Activated CD4-positive, alpha-beta T cell treated with anti-CD3 and anti-CD28 coated beads, Interleukin-2, amount 50 U/mL, for 16 hours (primary cell): ENCODE data around the gene LRP11.
"Not testable (repeated sequence)": the region's sequence is repeated elsewhere in the genome, so short reads cannot be mapped to it uniquely, and the experiment has no call there.

Source experiments
- DNase-seq: peaks from one replicate; pipeline ENCODE4 v3.0.0-alpha.2; 2020

LRP11 gene

GRCh38 chr6:149846321-149846720, 17.8 kb downstream of the LRP11 start:
- DNase-seq: no peak

DNA sequence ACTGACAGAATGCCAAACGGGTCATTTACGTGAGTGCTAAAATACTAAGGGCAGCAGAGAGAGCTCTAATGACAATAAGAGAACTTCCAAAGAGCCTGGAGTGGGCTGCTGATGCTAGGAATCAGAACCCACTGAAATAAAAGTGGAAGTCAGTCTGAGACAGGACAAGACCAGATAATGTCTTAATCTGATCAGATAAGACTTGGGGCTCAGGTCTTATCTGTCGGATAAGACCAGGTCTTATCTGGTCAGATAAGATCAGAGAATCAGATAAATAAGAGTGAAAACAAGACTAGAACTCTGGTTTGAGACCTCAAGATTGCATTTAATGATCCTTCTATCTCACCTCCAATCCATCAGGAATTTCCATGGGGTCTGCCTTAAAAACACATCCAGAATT, 18.6 kb downstream of the LRP11 start:
- no peak for DNase-seq

DNA sequence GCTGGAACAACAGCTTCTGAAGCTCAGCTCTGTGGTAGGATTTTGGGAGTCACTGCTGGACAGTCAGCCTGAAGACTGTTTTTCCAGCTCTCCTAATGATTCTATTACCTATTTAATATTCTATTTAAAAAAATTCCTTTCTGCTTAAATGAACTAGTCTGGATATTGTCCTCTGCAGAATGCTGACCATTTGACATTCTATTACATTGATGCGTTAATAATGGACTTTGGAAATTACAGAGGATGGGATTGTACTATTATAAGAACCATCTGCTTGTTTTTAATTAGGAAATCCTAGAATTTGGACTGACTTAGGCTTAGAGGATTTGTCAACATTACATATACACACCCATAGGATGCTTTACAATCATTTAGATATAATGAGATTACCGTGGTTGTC, 19.7 kb downstream of the LRP11 start:
- no peak for DNase-seq

- DNase-seq: not testable (repeated sequence)
These were observed 20.1 kb downstream of the LRP11 start for GRCh38 chr6:149844036-149844435.

DNA sequence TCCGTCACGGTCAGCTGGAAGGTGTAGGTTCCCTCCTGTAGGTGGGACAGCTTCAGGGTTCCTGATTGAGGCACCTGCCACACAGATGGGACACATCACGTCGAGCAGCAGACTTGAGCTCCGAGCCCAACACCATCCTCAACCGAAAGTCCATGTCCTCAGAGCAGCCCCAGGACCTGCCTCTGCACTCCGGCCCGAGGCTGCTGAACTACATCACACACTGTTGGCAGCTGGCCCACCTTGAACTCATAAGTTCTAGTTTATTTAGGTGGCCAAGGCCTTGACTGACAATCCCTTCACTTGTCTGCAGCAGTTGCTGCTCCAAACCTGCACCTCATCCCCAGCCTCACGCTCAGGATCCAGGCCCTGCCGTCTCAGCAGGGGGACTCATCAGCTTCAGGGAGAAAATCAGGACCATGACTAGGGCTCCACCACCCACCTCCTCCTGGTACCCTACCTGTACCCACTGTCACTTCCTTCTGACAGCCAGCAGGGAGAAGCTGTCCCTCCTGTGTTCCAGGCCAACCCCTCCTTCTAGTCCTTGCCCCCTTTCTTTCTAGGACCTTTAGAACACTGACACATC, 21.0 kb downstream of the LRP11 start:
- no peak for DNase-seq

GRCh38 chr6:149842331-149842730, 21.8 kb downstream of the LRP11 start:
- DNase-seq: no peak

GRCh38 chr6:149840345-149841075, 23.6 kb downstream of the LRP11 start:
- DNase-seq: peak; percentile 51

DNA sequence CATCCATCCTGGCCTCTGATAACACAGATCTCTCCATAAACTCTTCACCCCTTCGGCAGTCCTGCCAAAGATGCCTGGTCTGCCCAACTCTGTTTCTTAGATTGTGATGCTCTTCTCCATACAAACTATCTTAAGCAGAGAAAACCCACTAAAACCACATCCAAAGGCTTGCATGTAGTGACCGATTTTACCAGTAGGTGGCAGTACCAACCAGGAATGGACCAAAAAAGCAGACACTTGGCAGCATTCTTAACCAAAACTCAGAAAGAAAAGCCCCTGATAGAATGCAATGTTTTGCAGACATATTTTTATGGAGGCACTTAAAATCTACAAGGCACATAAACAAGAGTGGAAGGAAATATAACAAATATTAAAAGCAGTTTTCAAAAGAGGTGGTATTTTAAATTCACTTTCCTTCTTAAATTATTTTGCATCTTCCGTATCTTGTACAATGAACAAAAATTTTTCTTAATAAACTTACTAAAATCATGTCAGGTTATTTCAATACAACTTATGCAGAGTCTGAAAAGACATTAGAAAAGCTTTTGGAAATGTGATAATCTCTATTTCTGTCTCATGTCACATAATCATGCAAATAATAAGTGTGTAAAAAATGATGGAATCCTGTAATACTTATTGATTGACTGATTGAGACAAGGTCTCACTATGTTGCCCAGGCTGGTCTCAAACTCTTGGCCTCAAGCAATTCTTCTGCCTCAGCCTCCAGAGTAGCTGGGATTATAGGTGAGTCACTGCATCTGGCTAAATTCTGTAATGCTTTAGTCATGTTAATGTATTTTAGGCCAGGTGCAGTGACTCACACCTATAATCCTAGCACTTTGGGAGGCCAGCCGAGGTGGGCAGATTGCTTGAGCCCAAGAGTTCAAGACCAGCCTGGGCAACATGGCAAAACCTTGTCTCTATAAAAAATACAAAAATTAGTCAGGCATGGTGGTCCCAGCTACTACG, 29.4 kb downstream of the LRP11 start:
- peak; percentile 62 for DNase-seq

- no peak for DNase-seq
These were observed 30.5 kb downstream of the LRP11 start for GRCh38 chr6:149833651-149834050.

- no peak for DNase-seq
These were observed 32.8 kb downstream of the LRP11 start for GRCh38 chr6:149831308-149831820.

DNA sequence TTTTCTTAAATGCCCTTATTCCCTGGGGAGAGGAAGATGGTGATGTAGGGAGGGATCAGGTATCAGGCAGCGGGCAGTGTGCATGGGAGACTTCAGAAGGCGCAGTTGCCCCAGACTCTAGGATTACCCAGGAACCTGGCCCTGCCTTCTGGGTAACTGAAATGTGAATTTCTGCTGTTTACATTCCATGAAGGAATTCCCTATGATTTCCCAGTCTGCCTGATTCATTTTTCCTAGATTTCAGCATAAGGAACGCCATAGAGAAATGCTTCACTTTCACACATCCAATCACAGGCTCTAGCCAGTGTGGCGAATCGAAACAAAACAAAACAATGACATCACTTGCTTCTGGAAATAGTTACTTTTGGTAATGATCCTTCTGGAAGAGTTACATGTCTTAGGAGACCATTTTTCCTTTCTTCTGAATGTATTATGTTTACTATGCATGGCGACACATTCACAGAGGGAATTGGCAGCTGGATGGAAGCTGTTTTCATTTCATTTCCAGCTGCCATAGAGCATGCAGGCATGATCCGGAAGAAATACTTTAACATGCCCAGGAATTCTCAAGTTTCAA, 33.3 kb downstream of the LRP11 start:
- DNase-seq: no peak

GRCh38 chr6:149825292-149825691, 38.9 kb downstream of the LRP11 start:
- no peak for DNase-seq

- no peak for DNase-seq
These were observed 41.1 kb downstream of the LRP11 start for GRCh38 chr6:149823013-149823412.

GRCh38 chr6:149821492-149821891, 42.7 kb downstream of the LRP11 start:
- no peak for DNase-seq

GRCh38 chr6:149820506-149820905, 43.7 kb downstream of the LRP11 start:
- DNase-seq: no peak

DNA sequence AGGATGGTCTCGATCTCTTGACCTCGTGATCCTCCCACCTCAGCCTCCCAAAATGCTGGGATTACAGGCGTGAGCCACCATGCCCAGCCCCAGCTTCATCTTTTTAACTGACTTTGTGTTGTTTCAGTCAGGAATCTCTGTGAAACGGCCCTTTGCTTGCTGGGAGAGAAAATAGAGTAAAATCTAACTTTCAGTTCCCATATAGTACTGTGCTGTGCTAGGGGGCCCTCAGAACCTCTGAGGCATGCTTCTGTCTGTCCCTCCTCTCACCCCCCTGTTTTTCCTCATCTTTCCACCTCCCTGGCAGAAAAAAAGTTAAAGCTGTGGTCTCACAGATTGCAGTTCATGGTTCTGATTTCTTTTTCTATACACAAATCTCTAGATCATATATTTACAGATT, 48.4 kb downstream of the LRP11 start:
- DNase-seq: no peak

- no peak for DNase-seq
These were observed 50.8 kb downstream of the LRP11 start for GRCh38 chr6:149813351-149813750.

GRCh38 chr6:149809798-149810197, 54.4 kb downstream of the LRP11 start:
- DNase-seq: no peak

DNA sequence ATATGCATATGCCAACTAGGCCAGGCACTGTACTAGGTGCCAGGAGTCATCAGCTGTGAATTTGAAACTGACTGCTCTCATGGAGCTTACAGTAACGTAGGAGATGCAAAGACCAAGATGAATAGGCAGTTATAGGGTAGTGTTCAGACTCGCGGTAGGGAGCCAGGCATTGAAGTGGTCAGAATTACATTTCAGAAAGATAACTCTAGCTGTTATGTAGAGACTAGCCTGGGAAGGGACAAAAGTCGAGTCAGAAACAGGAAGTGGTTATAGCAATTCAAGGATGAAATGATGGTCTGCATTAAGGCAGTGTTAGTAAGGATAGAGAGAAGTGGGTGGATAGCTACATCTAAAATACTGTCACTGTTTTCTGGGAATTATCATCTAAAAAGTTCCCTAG, 58.0 kb downstream of the LRP11 start:
- DNase-seq: peak; percentile 17

DNA sequence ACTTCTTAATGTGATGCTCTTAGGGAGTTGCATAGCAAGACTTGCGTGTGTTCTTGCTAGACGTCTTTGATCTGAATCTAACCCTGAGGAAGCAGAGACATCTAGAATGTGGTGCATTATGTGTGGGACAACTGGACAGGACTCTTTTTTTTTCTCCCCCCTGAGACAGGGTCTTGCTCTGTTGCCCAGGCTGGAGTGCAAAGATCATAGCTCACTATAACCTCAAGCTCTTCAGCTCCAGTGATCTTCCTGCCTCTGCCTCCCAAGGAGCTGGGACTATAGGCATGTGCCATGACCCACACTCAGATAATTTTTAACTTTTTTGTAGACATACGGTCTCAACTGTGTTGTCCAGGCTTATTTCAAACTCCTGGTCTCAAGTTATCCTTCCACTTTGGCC, 80.6 kb downstream of the LRP11 start:
- DNase-seq: no peak

DNA sequence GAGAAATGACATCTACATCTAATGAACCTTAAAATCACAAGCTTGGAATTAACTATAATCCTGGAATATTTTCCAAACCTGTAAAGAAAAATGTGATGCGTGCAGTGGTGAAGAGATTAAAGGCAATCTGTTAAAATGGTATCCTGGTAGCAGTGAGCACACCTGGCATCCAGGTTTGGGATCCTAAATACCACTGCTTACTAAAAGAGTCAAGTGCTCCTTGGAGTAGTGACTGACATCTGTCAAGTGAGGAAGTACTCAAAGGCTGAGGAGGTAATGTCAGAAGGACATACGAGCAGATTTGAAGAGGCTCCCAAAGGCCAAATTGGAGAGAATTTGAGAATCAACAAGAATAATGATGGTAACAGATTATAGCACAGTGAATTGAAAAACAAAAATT, 81.8 kb downstream of the LRP11 start:
- DNase-seq: no peak

- DNase-seq: no peak
These were observed 82.4 kb downstream of the LRP11 start for GRCh38 chr6:149781715-149782114.

DNA sequence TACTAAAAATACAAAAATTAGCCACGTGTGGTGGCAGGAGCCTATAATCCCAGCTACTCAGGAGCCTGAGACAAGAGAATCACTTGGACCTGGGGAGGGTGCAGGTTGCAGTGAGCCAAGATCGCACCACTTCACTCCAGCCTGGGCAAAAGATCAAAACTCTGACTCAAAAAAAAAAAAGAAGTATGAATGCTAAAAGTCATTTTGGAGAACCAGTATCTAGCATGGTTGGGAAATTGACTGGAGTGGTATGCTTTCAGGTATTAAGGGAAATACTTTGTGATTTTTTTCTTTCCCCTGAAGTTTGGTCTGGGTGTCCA, 84.6 kb downstream of the LRP11 start:
- no peak for DNase-seq
